GM21423 (cell line): ENCODE results near the gene RAD51B.

Experiments
- ATAC-seq: cut with Tn5 transposase; IDR thresholded peaks from one replicate; pipeline ENCODE4 v1.9.1; 2021; ENCODE audit warnings: mild to moderate bottlenecking, moderate library complexity; ENCODE audit not compliant: unreplicated experiment

The RAD51B gene

DNA sequence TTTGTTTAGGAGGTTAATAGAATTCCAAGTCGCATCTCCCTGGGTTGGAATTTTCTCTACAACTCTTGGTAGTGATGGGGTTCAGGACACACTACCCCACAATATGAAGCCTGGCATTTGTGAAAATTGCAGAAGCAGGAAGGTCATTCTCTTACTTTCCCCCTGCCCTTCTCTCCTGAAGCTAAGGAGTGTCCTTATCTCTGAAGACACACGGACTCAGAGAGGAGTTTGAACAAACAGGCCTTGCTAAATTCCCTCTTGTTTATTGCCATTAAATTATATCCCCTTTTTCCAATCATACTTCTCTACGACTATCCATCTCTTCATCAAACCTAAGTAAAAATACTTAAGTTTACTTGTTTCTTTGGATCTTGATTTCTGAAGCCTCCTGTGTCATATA is 443.0 kb downstream of the RAD51B start:
- ATAC-seq = no peak

DNA sequence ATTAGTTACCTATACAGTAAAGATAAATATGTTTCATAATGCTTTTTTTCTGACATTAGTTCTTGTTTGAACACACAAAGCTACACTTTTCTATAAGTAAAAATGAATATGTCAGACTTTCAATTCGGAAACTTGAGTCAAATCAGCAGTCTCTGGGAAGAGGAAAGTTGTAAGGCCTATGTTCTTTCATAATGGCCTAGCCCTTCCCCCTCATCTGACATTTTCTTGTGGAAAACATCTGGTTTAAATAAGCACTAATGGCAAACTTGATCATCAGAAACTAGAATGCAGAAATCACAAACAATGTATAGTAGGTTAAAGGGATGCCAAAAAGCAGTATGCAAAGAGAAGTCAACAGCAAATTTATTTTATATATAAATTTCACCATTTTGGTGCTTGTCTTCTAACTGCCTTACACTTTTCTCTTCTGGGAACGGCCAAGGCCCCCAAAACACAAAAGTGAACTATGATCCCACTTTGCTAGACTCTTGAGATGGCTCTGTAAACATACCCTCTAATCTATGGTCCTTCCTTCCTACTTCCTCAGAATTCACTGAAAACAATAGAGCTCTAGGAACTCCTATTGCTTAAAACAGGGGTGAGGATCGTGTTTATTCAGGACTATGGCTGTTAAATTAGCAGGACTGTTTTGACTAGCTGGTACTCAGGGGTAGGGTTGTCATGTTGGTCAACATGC is 444.1 kb downstream of the RAD51B start:
- no peak for ATAC-seq

DNA sequence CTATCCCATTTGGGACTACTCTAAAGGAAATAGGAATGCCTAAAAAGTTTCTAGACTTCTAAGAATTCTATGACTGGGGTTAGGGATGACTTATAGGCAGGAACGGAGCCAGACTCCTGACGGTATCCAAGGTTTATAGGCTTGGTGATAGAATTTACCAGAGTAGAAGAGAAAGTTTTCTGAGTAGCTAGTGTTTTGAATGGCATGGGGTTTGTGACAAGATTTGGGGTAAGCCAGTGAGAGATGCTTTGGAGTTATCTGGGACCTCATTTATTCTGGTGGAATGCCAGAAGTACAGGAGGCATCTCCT is 444.6 kb downstream of the RAD51B start:
- ATAC-seq = no peak

DNA sequence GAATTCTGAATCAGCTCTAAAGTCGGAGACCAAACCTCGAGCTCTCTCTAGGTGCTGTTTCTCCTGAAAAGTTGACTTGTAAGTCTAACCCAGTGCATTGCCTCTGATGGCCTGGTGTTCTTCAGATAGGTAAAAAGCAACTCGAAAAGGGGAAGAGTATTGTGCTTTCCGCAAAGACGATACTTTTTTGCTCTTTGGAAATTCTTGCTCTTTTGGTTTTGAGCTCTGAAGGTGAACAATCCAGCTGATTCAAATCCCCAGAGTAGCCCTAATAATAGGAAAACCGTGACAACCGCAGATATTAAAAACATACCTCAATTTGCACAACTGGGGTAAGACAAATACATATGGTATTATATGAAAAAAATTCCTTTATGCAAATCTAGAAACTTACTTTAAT is 447.4 kb downstream of the RAD51B start:
- no peak for ATAC-seq

DNA sequence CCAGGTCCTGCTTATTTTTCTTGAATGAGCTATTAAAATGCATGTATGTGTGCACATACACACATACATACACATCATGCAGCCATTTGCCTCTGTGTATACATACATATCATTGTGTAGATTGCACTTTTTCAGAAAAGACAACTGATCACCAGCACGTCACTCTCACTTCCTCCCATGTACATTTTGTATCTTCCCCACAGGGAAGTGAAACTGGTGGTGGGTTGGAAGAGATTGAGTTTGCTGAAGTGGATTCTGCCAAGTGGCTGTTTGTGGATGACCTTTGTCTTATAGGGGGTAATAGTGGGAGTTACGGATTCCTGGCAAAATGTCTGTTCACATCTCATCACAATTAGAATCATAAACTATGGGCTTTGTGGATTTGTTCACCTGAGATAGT is 448.6 kb downstream of the RAD51B start:
- ATAC-seq = peak; percentile 62

DNA sequence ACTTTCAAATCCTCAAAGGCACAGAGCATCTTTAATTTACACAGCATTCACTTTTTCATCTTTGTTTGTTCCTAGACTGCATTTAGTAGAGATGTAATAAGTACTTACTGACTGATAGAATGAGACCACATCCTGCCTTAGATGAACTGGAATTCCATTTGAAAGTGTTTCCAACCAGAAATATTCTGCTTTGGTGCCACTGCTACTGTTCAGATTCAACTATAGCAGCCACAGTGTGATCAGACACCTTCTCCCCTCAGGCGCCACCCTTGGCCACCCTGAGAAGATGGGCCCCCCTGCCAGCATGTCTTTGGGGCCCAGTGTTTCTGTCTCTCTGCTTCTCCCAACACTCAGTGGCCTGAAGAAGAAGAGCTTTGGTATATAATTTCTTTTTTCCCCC is 449.1 kb downstream of the RAD51B start:
- no peak for ATAC-seq

DNA sequence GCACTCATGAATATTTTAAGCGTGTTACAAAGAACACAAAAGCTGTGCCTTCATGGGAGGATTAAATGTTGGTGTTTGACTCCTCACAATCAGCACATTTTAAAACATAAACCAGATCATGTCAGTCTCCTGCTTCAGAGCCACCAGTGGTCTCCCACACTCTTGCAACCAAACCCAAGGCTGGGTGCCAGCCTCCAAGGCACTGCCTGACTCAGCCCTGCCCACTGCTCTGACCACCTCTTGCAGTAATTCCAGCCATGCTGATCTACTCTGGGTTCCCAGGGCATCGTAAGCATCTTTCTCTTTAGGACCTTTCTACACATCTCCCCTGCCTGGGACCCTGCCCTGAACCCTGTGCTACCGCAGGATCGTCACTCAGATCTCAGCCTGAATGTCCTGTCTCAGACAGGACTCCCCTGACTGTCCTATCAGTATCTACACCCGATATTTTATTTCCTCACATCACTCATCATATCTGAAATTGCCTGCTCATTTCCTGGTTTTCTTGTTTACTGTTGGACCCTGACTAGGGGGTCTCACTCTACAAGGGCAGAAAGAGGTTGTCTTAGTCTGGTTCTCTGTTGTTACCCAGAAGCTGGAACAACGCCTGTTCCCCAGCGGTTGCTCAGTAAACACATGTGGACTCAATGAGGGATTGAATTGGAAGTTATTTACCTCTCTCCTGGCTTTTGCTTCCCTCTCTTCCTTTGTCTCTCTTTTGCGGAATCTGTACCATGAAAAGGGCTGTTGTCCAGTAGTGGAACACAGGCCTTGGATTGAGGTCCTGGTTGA is 449.8 kb downstream of the RAD51B start:
- ATAC-seq = no peak

DNA sequence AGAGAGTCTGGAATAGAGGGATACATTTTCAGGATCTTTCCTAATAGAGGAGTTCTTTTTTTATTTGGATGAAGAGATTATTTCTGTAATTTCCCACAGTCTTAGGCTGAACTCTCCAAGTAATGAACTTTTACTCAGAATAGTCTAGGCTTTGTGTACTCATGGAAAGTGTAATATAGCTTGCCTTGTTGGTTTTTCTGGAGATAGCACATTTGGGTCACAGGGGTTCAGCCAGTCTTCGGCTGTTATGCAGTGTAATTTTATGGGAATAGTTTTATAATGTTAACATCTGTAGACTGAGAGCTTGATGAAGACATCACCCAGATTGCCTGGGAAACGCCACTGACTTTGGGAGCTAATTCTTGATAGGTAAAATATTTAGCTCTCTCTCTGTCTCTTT is 450.8 kb downstream of the RAD51B start:
- ATAC-seq = no peak

DNA sequence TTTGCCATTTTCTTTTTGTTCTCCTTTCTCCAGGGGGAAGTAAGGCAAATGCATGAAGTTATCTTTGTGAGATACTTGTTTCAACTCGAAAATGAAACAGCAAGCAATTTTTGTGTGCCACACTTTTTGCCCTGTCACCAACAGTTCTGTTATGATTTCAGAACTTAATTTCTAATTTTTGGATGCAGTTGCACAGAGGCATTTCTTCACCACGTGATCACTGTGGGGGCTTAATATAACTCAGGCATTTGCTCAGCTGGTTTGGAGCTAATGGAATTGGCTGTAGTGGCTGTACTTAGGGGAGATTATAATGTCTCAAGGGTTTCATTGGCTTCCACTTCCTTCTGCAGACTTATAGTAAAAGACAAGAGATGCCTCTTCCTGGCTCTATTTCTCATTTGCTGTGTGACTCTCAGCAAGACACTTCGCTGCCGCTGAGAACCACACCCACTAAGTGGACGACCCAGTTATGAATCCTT is 452.4 kb downstream of the RAD51B start:
- no peak for ATAC-seq

DNA sequence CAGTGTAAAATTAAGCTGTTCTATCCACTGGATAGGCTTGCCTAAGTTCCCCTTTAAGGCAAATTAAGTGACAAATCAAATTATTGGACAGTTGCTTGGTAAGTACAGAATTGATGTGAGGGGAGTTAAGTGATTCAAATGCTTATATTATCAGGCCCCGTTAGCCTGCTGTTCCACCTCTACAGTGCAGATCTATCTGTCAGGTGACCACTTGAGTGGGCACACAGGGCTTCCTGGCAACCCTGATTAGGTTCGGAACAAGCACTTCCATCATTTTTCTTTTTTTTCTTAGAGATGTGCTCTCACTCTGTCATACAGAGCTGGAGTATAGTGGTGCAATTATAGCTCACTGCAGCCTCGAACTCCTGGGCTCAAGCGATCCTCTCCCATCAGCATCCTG is 453.8 kb downstream of the RAD51B start:
- no peak for ATAC-seq

DNA sequence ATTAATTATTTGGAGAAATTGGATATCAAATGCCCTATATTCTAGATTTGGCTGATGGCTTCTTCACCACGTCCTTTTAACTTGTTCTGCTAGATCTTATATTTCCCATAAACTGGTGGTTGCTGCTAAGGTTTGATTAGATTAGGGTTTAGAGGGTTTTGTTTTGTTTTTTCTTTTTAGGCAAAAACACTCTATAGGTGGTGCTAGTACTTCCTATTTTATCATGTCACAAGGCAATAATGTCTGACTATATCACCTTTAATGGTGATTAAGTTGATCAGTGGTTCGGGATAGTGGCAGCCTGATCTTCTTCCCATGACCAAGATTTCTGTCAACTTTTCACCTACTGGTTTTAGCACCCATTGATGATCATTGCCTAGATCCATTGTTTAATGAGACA is 455.1 kb downstream of the RAD51B start:
- ATAC-seq = no peak

DNA sequence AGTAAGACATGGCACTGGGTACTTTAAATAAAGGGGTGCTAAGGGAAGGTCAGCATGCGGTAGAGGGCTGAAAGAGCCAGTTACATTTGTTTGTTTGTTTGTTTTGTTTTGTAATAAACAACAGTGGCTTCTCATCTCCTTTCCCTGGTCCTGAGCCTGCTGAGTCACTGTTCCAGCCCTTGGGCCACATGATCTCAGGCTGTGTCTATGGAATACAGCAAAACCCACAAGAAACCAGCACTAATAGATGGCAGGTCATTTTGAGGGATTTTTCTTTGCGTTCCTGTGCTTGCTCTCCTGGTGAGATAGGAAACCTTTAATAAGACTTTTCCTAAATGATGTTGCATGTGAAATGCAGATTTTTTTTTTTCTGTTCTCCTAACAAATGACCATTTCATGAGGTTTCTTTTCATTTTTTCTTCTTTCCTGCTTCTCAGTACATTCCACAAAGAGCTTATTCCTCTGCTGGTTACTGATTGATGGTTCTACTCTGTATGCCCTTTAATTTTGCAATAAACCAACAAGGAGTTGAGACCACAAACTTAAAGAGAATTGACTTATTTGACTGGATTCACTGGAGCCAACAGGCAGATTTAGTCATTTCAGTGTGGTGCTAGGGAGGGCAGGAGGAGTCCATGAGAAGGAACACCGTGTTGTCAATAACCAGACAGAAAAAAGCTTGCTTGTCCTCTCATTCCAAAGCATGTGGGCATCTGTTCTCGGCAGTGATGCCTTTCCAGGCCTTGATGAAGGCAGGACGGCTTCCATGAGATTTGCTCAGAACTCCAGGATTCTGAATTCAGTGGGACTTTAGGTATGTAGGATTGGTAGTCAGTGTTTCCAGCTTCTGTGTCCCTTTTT is 459.2 kb downstream of the RAD51B start:
- ATAC-seq = no peak

DNA sequence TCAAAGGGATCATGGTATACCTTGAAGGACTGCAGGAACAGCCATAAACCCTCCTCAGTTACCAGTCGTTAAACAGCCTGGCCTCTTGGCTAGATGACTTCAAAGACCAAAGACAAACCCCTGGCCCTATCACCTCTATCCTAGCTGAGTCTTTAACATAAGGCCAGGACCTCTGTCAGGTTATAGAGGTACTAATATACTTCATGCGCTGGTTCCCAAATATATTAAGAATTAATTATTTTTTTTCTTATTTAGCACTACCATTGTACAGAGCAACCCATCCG is 459.8 kb downstream of the RAD51B start:
- no peak for ATAC-seq

DNA sequence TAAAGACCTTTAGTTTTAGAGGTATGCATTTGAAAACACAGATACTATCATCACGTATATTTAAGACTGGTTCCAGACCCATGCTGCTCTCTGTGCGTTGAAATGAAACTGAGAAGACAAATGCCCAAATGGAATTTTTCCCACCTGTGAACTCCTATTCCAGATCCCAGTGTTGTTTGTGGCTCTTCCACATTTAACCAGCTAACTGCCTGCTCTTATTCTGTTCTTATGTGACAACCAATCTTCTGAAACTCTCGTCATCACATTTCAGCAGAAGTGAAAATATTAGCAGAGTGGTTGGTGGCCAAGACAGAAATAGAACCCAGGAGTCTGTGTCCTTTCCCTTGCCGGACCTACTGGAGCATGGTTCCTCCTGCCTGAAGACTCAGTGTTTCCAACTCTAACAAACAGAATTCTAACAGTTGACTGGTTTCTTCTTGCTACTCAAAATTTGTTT is 460.2 kb downstream of the RAD51B start:
- peak; percentile 48 for ATAC-seq

DNA sequence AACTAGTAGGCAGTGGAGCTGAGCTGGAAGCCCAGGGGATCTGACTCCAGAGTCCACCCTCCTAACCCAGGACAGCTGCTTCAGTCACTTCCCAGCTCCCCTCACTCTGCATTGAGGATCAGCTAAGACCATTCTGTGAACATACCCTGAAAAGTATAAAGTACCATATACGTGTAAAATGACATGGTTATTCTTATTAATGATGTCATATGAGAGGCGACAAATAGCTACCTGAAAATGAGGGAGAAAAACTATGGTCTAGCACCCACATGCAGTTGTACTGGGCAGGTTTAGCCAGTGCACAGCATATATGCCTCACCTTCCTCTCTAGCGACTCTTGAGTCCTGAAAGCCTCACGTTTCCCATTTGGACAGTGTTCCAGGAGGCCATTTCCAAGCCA is 461.9 kb downstream of the RAD51B start:
- no peak for ATAC-seq

DNA sequence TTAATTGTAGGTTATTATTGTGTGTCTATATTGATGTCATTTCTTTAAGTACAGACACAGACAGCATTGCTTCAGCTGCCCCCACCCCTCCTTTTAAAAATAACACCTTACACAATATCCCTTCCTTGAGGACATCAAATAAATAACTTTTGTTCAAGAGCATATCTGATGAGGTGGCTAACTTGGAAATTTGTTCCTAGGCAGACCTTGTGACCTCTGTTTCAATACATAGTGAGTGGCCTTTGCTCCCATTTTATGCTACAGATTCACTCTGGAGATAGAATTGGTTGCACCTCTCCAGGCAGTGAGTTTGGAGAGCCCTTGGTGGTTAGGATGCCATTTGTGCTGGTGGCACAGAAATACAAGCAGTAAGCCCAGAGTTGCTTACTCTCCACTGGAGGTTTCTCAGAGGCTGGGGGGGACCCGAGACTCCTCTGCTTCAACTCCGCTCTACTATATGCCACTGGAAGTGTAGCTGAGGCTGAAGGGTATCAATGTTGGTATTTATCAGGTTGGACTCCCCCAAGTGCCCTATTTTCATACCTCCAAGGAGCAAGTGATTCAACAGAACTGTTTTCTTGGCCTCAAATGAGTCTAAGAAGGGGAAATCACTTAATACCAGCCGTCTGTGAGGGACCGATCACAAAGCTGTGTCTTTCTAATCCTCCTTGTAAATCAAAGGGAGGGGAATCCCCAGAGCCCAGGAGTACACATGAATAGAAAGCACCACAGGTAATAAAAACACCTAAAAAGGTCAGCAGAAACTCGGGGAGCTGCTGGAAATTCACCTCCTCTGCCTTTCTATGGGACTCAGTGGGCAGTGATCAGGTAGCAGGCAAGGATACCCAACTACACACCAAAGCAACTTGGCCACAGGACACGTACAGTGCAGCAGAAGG is 463.1 kb downstream of the RAD51B start:
- peak; percentile 29 for ATAC-seq

DNA sequence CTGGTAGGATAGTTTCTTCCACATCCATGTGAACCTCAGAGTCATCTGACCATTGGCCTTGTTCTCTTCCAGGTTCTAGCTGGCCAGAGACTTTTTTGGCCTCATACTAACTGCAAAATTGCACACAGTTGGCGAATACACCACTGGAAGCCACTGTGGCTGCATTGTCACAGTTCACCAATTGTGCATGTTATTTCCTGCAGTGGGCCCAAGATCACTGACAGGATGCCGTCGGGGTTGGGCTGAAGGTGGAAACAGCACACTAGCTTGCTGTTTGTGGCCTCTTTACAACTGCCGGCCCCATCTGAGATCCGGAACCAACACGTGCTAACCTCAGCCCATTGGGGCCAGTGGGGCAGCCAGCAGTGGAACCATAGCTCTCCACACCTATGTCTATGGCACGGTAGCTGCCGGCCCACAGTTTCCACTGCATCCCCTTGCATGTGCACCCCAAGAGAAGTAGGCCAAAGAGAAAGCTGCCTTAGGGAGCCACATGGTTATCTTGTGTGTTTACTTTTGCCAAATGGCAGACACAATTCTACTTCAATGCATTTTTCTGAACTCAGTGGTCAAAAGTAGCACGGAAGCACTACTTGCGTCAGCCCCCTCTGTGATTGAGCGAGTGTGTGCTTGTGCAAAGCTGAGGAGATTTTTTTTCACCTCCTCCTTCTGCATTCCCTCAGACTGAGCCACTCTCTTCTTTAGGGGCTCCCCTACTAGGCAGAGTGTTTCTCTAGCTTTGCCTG is 464.0 kb downstream of the RAD51B start:
- peak; percentile 43 for ATAC-seq

DNA sequence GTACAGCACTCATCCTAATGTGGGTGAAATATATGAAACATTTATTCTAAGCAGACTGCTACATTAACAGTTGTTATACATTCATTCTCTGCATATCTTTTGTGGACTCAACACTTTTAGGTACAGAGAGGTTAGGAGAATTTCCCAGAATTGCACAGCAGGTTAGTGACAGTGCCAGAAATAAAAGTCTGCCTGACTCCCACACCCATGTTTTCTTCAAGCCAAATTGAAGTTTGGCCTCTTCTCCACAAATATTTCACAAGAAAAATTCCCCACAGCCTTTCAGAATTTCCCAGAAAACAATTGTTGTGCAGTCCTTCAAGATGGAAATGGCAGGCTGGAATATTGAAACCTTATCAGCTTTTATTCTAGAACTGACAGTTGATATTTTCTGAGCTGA is 464.8 kb downstream of the RAD51B start:
- ATAC-seq = no peak

DNA sequence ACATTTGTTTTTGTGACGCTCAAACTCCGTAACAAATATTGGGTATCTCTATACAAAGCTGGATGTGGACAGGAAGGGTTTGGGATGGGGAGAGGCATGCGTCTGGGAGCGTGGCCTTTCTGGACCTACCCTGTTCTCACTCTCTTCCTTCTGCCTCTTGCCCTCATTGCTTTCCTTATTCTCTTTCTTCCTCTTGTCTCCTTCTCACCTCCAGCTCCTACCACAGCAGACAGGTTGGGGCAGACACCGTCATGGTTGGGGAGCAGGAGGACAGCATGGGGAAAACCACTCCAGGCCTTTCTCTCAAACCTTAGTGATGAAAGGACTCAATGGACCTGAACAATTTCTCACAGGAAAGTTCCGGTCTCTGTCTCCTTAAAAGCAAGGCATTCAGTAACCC is 465.3 kb downstream of the RAD51B start:
- no peak for ATAC-seq
